ENCODE measurements around the gene HMBS. TPM values are rescaled to one million over a fixed set of nuclear protein-coding genes. Genes with fewer than 3 reads are reported as not detected.
"Not testable (repeated sequence)": the region's sequence is repeated elsewhere in the genome, so short reads cannot be mapped to it uniquely, and the experiment has no call there.

HMBS gene
- total RNA-seq, 1 experiment from 2014 or later = 14.3 TPM

GRCh38 chr11:119103161-119103664 is 18.5 kb downstream of the HMBS start:
- H3K36me3 ChIP-seq (replicated peaks; ENCODE audit: control insufficient read depth, insufficient read depth, low read length); H3K27me3 ChIP-seq (ENCODE audit: control insufficient read depth, insufficient read depth, low read length); DNase-seq; H3K4me3 ChIP-seq (ENCODE audit: insufficient read depth, low read depth, low read length): not testable (repeated sequence)

- no peak for DNase-seq
- Histone ChIP-seq H3K27me3 (ENCODE audit: control insufficient read depth, insufficient read depth, low read length) (peaks cover 15% of the 10 kb centered on the region), H3K36me3 (replicated peaks; ENCODE audit: control insufficient read depth, insufficient read depth, low read length) (peaks cover 4% of the 10 kb centered on the region; the same call in 1 of the 2 replicates), H3K4me3 (ENCODE audit: insufficient read depth, low read depth, low read length) (no peak overlapping the region)
Observed at GRCh38 chr11:119103793-119104192, 19.1 kb downstream of the HMBS start.

GRCh38 chr11:119106564-119107537 is 22.2 kb downstream of the HMBS start, which contains the start of gene C2CD2L:
Gene C2CD2L (plus strand): TSS chr11:119107344. CDS start chr11:119107742, 398 bp downstream.
- no peaks in the 10 kb centered on the region for H3K36me3 ChIP-seq (replicated peaks; ENCODE audit: control insufficient read depth, insufficient read depth, low read length)
- DNase-seq = peak; percentile 98
- peak within 1 kb of the TSS; percentile 74 for H3K4me3 ChIP-seq (ENCODE audit: insufficient read depth, low read depth, low read length)
- peaks cover 15% of the 10 kb centered on the region for H3K27me3 ChIP-seq (ENCODE audit: control insufficient read depth, insufficient read depth, low read length)

GRCh38 chr11:119107538-119108145 is 23.0 kb downstream of the HMBS start:
- Histone ChIP-seq H3K4me3 (ENCODE audit: insufficient read depth, low read depth, low read length) (peak overlapping the region; percentile 74), H3K36me3 (replicated peaks; ENCODE audit: control insufficient read depth, insufficient read depth, low read length) (no peaks in the 10 kb centered on the region), H3K27me3 (ENCODE audit: control insufficient read depth, insufficient read depth, low read length) (peaks cover 15% of the 10 kb centered on the region)
- peak; percentile 81 for DNase-seq

- peak; percentile 70 for DNase-seq
- peak overlapping the region; percentile 74 for H3K4me3 ChIP-seq (ENCODE audit: insufficient read depth, low read depth, low read length)
- H3K36me3 ChIP-seq (replicated peaks; ENCODE audit: control insufficient read depth, insufficient read depth, low read length) = no peaks in the 10 kb centered on the region
- peaks cover 15% of the 10 kb centered on the region for H3K27me3 ChIP-seq (ENCODE audit: control insufficient read depth, insufficient read depth, low read length)
Observed at GRCh38 chr11:119108146-119108856, 23.6 kb downstream of the HMBS start.

- H3K4me3 ChIP-seq (ENCODE audit: insufficient read depth, low read depth, low read length) = no peak overlapping the region
Observed at GRCh38 chr11:119108857-119109221, 24.2 kb downstream of the HMBS start.

GRCh38 chr11:119109843-119110242 is 25.2 kb downstream of the HMBS start:
- peaks cover 15% of the 10 kb centered on the region for H3K27me3 ChIP-seq (ENCODE audit: control insufficient read depth, insufficient read depth, low read length)
- 0 out of 2 replicates have a peak, but pooled peaks cover 2% of the 10 kb centered on the region for H3K36me3 ChIP-seq (replicated peaks; ENCODE audit: control insufficient read depth, insufficient read depth, low read length)
- no peak overlapping the region for H3K4me3 ChIP-seq (ENCODE audit: insufficient read depth, low read depth, low read length)
- peak; percentile 37 for DNase-seq

More at GRCh38 chr11:119108857-119109221, 24.2 kb downstream of the HMBS start:
- 0 out of 2 replicates have a peak, but pooled peaks cover 2% of the 10 kb centered on the region for H3K36me3 ChIP-seq (replicated peaks; ENCODE audit: control insufficient read depth, insufficient read depth, low read length)
- no peak for DNase-seq
- H3K27me3 ChIP-seq (ENCODE audit: control insufficient read depth, insufficient read depth, low read length) = peaks cover 15% of the 10 kb centered on the region

GRCh38 chr11:119110439-119110838 is 25.8 kb downstream of the HMBS start:
- peak; percentile 52 for DNase-seq
- H3K4me3 ChIP-seq (ENCODE audit: insufficient read depth, low read depth, low read length) = no peak overlapping the region
- H3K36me3 ChIP-seq (replicated peaks; ENCODE audit: control insufficient read depth, insufficient read depth, low read length) = 0 out of 2 replicates have a peak, but pooled peaks cover 2% of the 10 kb centered on the region

GRCh38 chr11:119111361-119111925 is 26.8 kb downstream of the HMBS start:
- no peak for DNase-seq
- Histone ChIP-seq H3K27me3 (ENCODE audit: control insufficient read depth, insufficient read depth, low read length) (peaks cover 13% of the 10 kb centered on the region), H3K36me3 (replicated peaks; ENCODE audit: control insufficient read depth, insufficient read depth, low read length) (0 out of 2 replicates have a peak, but pooled peaks cover 2% of the 10 kb centered on the region), H3K4me3 (ENCODE audit: insufficient read depth, low read depth, low read length) (no peak overlapping the region)

More at GRCh38 chr11:119110439-119110838, 25.8 kb downstream of the HMBS start:
- peaks cover 15% of the 10 kb centered on the region for H3K27me3 ChIP-seq (ENCODE audit: control insufficient read depth, insufficient read depth, low read length)

GRCh38 chr11:119112314-119113020 is 27.8 kb downstream of the HMBS start:
- Histone ChIP-seq H3K27me3 (ENCODE audit: control insufficient read depth, insufficient read depth, low read length) (peaks cover 11% of the 10 kb centered on the region), H3K4me3 (ENCODE audit: insufficient read depth, low read depth, low read length) (no peak overlapping the region), H3K36me3 (replicated peaks; ENCODE audit: control insufficient read depth, insufficient read depth, low read length) (0 out of 2 replicates have a peak, but pooled peaks cover 2% of the 10 kb centered on the region)
- peak; percentile 30 for DNase-seq

GRCh38 chr11:119113716-119114115 is 29.0 kb downstream of the HMBS start:
- DNase-seq = peak; percentile 22
- H3K4me3 ChIP-seq (ENCODE audit: insufficient read depth, low read depth, low read length) = no peak overlapping the region
- H3K27me3 ChIP-seq (ENCODE audit: control insufficient read depth, insufficient read depth, low read length) = no peaks in the 10 kb centered on the region
- 0 out of 2 replicates have a peak, but pooled peaks cover 2% of the 10 kb centered on the region for H3K36me3 ChIP-seq (replicated peaks; ENCODE audit: control insufficient read depth, insufficient read depth, low read length)

GRCh38 chr11:119114351-119114750 is 29.7 kb downstream of the HMBS start:
- no peak overlapping the region for H3K4me3 ChIP-seq (ENCODE audit: insufficient read depth, low read depth, low read length)
- 0 out of 2 replicates have a peak, but pooled peaks cover 2% of the 10 kb centered on the region for H3K36me3 ChIP-seq (replicated peaks; ENCODE audit: control insufficient read depth, insufficient read depth, low read length)
- DNase-seq = no peak
- H3K27me3 ChIP-seq (ENCODE audit: control insufficient read depth, insufficient read depth, low read length) = no peaks in the 10 kb centered on the region

- Histone ChIP-seq H3K27me3 (ENCODE audit: control insufficient read depth, insufficient read depth, low read length) (no peaks in the 10 kb centered on the region), H3K4me3 (ENCODE audit: insufficient read depth, low read depth, low read length) (no peak overlapping the region), H3K36me3 (replicated peaks; ENCODE audit: control insufficient read depth, insufficient read depth, low read length) (0 out of 2 replicates have a peak, but pooled peaks cover 2% of the 10 kb centered on the region)
- peak; percentile 62 for DNase-seq
Observed at GRCh38 chr11:119115484-119116234, 31.0 kb downstream of the HMBS start.

All from H7 (cell line).